ENCODE measurements around the gene ADCY9.
"Not testable (repeated sequence)": the region's sequence is repeated elsewhere in the genome, so short reads cannot be mapped to it uniquely, and the experiment has no call there.

DNA sequence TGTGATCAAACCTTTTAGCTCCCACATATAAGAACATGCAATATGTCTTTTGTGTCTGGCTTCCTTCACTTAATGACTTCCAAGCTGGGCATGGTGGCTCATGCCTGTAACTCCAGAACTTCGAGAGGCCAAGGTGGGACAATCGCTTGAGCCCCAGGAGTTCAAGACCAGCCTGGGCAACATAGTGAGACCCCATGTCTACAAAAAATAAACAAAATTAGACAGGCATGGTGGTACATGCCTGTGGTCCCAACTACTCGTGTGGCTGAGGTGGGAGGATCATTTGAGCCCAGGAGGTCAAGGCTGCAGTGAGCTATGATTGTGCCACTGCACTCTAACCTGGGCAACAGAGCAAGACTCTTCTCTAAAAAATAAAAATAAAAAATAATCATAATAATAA lies 79.3 kb downstream of the ADCY9 start:
- TF ChIP-seq, protein P1, sequence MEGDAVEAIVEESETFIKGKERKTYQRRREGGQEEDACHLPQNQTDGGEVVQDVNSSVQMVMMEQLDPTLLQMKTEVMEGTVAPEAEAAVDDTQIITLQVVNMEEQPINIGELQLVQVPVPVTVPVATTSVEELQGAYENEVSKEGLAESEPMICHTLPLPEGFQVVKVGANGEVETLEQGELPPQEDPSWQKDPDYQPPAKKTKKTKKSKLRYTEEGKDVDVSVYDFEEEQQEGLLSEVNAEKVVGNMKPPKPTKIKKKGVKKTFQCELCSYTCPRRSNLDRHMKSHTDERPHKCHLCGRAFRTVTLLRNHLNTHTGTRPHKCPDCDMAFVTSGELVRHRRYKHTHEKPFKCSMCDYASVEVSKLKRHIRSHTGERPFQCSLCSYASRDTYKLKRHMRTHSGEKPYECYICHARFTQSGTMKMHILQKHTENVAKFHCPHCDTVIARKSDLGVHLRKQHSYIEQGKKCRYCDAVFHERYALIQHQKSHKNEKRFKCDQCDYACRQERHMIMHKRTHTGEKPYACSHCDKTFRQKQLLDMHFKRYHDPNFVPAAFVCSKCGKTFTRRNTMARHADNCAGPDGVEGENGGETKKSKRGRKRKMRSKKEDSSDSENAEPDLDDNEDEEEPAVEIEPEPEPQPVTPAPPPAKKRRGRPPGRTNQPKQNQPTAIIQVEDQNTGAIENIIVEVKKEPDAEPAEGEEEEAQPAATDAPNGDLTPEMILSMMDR (IDR thresholded peaks at IDR 0.05): not testable (repeated sequence)
- not testable (repeated sequence) for TF ChIP-seq POLR2A, EP300 (IDR thresholded peaks at IDR 0.05)

Measured in tibial nerve (tissue), 4 donors.